GM19351 (cell line): ENCODE measurements around the gene RABAC1.
"Not testable (repeated sequence)": the region's sequence is repeated elsewhere in the genome, so short reads cannot be mapped to it uniquely, and the experiment has no call there.

Source experiments
- ATAC-seq: cut with Tn5 transposase; IDR thresholded peaks from one replicate; pipeline ENCODE4 v1.9.1; 2021; ENCODE audit warnings: mild to moderate bottlenecking, moderate library complexity; ENCODE audit not compliant: unreplicated experiment

The RABAC1 gene

GRCh38 chr19:41917676-41918075, 41.4 kb downstream of the RABAC1 start:
- ATAC-seq = no peak

GRCh38 chr19:41915776-41916414, 43.2 kb downstream of the RABAC1 start:
- no peak for ATAC-seq

- ATAC-seq = no peak
Observed at GRCh38 chr19:41915021-41915775, 43.9 kb downstream of the RABAC1 start.

GRCh38 chr19:41914424-41914834, 44.7 kb downstream of the RABAC1 start:
- not testable (repeated sequence) for ATAC-seq

GRCh38 chr19:41913538-41914423, 45.3 kb downstream of the RABAC1 start:
- no peak for ATAC-seq

GRCh38 chr19:41912899-41913537, 46.1 kb downstream of the RABAC1 start:
- ATAC-seq = no peak

- no peak for ATAC-seq
Observed at GRCh38 chr19:41911889-41912731, 47.0 kb downstream of the RABAC1 start.

GRCh38 chr19:41910992-41911888, 47.9 kb downstream of the RABAC1 start:
- no peak for ATAC-seq

- ATAC-seq = no peak
Observed at GRCh38 chr19:41910240-41910991, 48.7 kb downstream of the RABAC1 start.

GRCh38 chr19:41909706-41910105, 49.4 kb downstream of the RABAC1 start:
- ATAC-seq = no peak

- no peak for ATAC-seq
Observed at GRCh38 chr19:41908724-41909464, 50.2 kb downstream of the RABAC1 start.

- no peak for ATAC-seq
Observed at GRCh38 chr19:41907994-41908615, 51.0 kb downstream of the RABAC1 start.

- ATAC-seq = no peak
Observed at GRCh38 chr19:41906916-41907680, 52.0 kb downstream of the RABAC1 start.
